Measurements from ENCODE around the gene SH2D3A.
A peak's percentile ranks its signal among the peaks of the same experiment; 100 is the strongest.

DNA sequence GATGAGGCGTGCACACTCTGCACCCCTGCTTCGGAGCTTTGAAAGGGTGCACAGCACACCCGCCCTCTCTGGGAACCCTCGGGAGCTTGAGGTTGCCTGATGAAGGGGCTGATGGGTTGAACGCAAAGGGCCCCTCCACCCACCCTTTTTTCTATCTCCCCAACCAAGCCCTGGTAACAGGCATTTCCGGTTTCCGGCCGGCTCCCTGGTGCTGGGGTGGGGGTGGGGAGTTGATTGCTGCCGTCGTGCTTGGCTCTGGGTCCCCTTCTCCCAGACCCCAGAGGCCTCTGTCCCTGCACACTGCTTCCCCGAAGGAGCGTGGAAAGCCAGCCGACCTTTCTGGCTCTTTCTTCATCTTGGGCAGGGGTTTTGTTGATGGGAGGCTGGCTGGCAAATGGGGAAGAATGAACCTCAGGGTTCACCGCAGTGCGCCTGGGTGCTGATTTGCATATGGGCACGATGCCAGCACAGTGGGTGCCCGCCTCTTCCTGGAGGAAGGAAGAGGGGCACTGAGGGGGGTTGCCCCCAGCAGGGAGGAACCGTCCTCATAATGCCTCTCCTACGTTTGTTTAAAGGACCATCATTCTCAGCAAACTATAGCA is 34.4 kb upstream of the SH2D3A start:
- TF ChIP-seq POLR2A (IDR thresholded peaks at IDR 0.05): peak; percentile 11
- TF ChIP-seq, protein P1, sequence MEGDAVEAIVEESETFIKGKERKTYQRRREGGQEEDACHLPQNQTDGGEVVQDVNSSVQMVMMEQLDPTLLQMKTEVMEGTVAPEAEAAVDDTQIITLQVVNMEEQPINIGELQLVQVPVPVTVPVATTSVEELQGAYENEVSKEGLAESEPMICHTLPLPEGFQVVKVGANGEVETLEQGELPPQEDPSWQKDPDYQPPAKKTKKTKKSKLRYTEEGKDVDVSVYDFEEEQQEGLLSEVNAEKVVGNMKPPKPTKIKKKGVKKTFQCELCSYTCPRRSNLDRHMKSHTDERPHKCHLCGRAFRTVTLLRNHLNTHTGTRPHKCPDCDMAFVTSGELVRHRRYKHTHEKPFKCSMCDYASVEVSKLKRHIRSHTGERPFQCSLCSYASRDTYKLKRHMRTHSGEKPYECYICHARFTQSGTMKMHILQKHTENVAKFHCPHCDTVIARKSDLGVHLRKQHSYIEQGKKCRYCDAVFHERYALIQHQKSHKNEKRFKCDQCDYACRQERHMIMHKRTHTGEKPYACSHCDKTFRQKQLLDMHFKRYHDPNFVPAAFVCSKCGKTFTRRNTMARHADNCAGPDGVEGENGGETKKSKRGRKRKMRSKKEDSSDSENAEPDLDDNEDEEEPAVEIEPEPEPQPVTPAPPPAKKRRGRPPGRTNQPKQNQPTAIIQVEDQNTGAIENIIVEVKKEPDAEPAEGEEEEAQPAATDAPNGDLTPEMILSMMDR (IDR thresholded peaks at IDR 0.05): no peak
